Astrocyte (in vitro differentiated cells and primary cell): ENCODE measurements around the gene SST.
A peak's percentile ranks its signal among the peaks of the same experiment; 100 is the strongest.

Experiments
- CTCF ChIP-seq: IDR thresholded peaks from 2 replicates; pipeline ENCODE4 v1.5.1; 2011; ENCODE audit warnings: low read depth, mild to moderate bottlenecking, inconsistent platforms, low read length, moderate library complexity; ENCODE audit not compliant: insufficient read depth
- EZH2 ChIP-seq: IDR thresholded peaks from 2 replicates; pipeline ENCODE4 v1.6.1; 2012; ENCODE audit warnings: mild to moderate bottlenecking, low read length, inconsistent platforms; ENCODE audit not compliant: insufficient read depth

DNA sequence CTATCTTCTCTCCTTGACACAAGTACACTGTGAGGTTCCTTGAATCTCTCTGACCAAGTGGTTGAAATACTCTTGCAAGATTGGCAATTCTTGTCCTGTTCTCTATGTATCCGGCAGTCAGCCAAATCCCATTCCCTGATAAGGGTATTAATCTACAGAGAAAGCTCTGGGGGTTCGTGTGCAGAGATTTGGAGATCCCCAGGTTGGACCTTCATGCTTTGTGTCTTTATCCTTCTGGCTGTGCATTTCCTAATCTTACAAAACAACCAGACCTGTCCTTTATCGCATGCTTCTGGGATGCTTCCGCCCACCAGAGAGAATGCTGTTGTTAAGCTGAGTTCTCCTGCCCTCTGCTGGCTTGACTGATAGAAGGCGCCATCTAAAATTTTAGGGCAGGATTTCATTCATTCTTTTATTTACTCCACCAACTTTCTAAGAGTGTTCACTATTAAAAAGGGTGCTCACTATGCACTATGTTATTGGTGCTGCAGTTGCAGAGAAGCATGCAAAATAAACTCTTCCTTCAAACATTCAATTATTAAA is 8.6 kb upstream of the SST start:
- TF ChIP-seq CTCF (peak; percentile 81), EZH2 (no peak)
